A549 (cell line): ENCODE measurements around the gene ZSCAN22. TPM values are rescaled to one million over a fixed set of nuclear protein-coding genes. Genes with fewer than 3 reads are reported as not detected.

Experiments
- ATAC-seq, 2 experiments: fragments of 200-7000 bp in 1 of 2; fragments of >200 bp in 1 of 2; cut with Nextera tagmentation in 1 of 2; cut with Tn5 transposase in 1 of 2; 3 replicates each; pipeline versions ENCODE4 v1.8.0 to v1.9.1; 2018 to 2020; ENCODE audit warnings: mild to moderate bottlenecking in 1 of 2, moderate library complexity in 1 of 2
- CTCF ChIA-PET: fragments of 300-600 bp; sonication (Branson Sonifier 250); formaldehyde crosslinking; extraction: SDS; loops from one replicate; lab custom pipeline; 2021; ENCODE audit warnings: antibody characterized with exemption, inconsistent platforms; lab: Yijun Ruan, JAX
- POLR2A ChIA-PET: fragments of 350-600 bp; formaldehyde crosslinking; extraction: SDS; loops from one replicate; lab custom pipeline; 2021; ENCODE audit warnings: antibody characterized with exemption, inconsistent platforms; lab: Yijun Ruan, JAX
- DNase-seq, 2 experiments: peaks; one replicate each; pipeline versions ENCODE4 v3.0.0 to v3.0.0-alpha.2; 2011 to 2016; ENCODE audit warnings: low read depth in 1 of 2, low spot score in 1 of 2
- FAIRE-seq: peaks from 2 replicates; lab custom pipeline; 2011; peaks lifted over from hg19 to GRCh38; lab: Jason Lieb, UNC
- H3K27ac ChIP-seq, 2 experiments: fragments of >200 bp; sonication (Bioruptor Twin); formaldehyde crosslinking; 3 replicates each; pipeline ENCODE4 v1.5.1; 2016 to 2017
- H3K4me1 ChIP-seq: fragments of >200 bp; sonication (Bioruptor Twin); formaldehyde crosslinking; 3 replicates; pipeline ENCODE4 v1.6.1; 2016
- H3K4me2 ChIP-seq: fragments of >200 bp; sonication (Bioruptor Twin); formaldehyde crosslinking; 3 replicates; pipeline ENCODE4 v1.6.1; 2016
- H3K4me3 ChIP-seq: fragments of >200 bp; sonication (Bioruptor Twin); formaldehyde crosslinking; 3 replicates; pipeline ENCODE4 v1.5.1; 2016
- H3K9me3 ChIP-seq: fragments of >200 bp; sonication (Bioruptor Twin); formaldehyde crosslinking; 3 replicates; pipeline ENCODE4 v1.6.1; 2016
- CHD2 ChIP-seq: fragments of 150-350 bp; IDR thresholded peaks from 2 replicates; pipeline ENCODE4 v1.6.1; 2014; ENCODE audit warnings: low read length; ENCODE audit not compliant: partially characterized antibody
- CTCF ChIP-seq: fragments of >200 bp; sonication (Bioruptor Twin); formaldehyde crosslinking; IDR thresholded peaks from 3 replicates; pipeline ENCODE4 v1.5.1; 2016
- EHMT2 ChIP-seq: fragments of 200-600 bp; sonication (generic); IDR thresholded peaks from 2 replicates; pipeline ENCODE4 v1.6.1; 2016; ENCODE audit warnings: antibody characterized with exemption, low read depth, mild to moderate bottlenecking, moderate library complexity
- EP300 ChIP-seq, 2 experiments: fragments of >200 bp; sonication (Bioruptor Twin); formaldehyde crosslinking; IDR thresholded peaks; 2 replicates in 1 of 2; 3 replicates in 1 of 2; pipeline ENCODE4 v1.6.1; 2016 to 2017
- ESRRA ChIP-seq: fragments of 150-350 bp; IDR thresholded peaks from 2 replicates; pipeline ENCODE4 v1.6.1; 2014; ENCODE audit warnings: mild to moderate bottlenecking, low read length, borderline replicate concordance
- HDAC2 ChIP-seq: fragments of 200-600 bp; sonication (generic); IDR thresholded peaks from 2 replicates; pipeline ENCODE4 v1.6.1; 2016
- JUNB ChIP-seq: fragments of >200 bp; sonication (Bioruptor Twin); formaldehyde crosslinking; IDR thresholded peaks from 2 replicates; pipeline ENCODE4 v1.6.1; 2016
- MAFK ChIP-seq: fragments of 450-650 bp; IDR thresholded peaks from 2 replicates; pipeline ENCODE4 v1.6.1; 2014; ENCODE audit not compliant: partially characterized antibody
- MYC ChIP-seq: IDR thresholded peaks from 2 replicates; pipeline ENCODE4 v1.6.1; 2012; ENCODE audit warnings: mild to moderate bottlenecking, inconsistent platforms, low read length, improper control_type of control experiment, borderline replicate concordance
- NFE2L2 ChIP-seq: fragments of 150-350 bp; conservative IDR thresholded peaks from 2 replicates; pipeline ENCODE4 v1.6.1; 2014; ENCODE audit warnings: low read length
- NR3C1 ChIP-seq: fragments of >200 bp; sonication (Bioruptor Twin); formaldehyde crosslinking; IDR thresholded peaks from 3 replicates; pipeline ENCODE4 v1.6.1; 2017
- PHF8 ChIP-seq: fragments of 200-600 bp; sonication (generic); IDR thresholded peaks from 2 replicates; pipeline ENCODE4 v1.6.1; 2016; ENCODE audit warnings: low read depth, mild to moderate bottlenecking, antibody characterized with exemption, moderate library complexity, borderline replicate concordance
- POLR2A ChIP-seq: IDR thresholded peaks from 2 replicates; pipeline ENCODE4 v1.6.1; 2012; ENCODE audit warnings: mild to moderate bottlenecking, low read length
- RAD21 ChIP-seq, 2 experiments: fragments of >200 bp in 1 of 2; sonication (Bioruptor Twin) in 1 of 2; formaldehyde crosslinking in 1 of 2; IDR thresholded peaks in 1 of 2; conservative IDR thresholded peaks in 1 of 2; 2 replicates in 1 of 2; 3 replicates in 1 of 2; pipeline ENCODE4 v1.6.1; 2012 to 2018; ENCODE audit warnings: inconsistent platforms in 1 of 2
- RARB ChIP-seq: fragments of 250-450 bp; sonication (Bioruptor Pico); IDR thresholded peaks from 2 replicates; pipeline ENCODE4 v1.8.0; 2021; ENCODE audit warnings: mild to moderate bottlenecking, moderate library complexity
- RFX5 ChIP-seq: fragments of 450-650 bp; IDR thresholded peaks from 2 replicates; pipeline ENCODE4 v1.7.1; 2014; ENCODE audit warnings: antibody characterized with exemption, mild to moderate bottlenecking, moderate library complexity
- SREBF2 ChIP-seq: fragments of 450-650 bp; IDR thresholded peaks from 2 replicates; pipeline ENCODE4 v1.6.1; 2014; ENCODE audit warnings: mild to moderate bottlenecking, moderate library complexity
- TP53 ChIP-seq: fragments of 250-450 bp; sonication (Bioruptor Pico); IDR thresholded peaks from 2 replicates; pipeline ENCODE4 v1.5.0; 2021; ENCODE audit warnings: mild to moderate bottlenecking, moderate library complexity
- ZC3H11A ChIP-seq: fragments of 450-650 bp; IDR thresholded peaks from 2 replicates; pipeline ENCODE4 v1.6.1; 2014; ENCODE audit warnings: antibody characterized with exemption, mild to moderate bottlenecking
- ZSCAN20 ChIP-seq: fragments of 250-450 bp; sonication (Bioruptor Pico); IDR thresholded peaks from 2 replicates; pipeline ENCODE4 v1.8.0; 2022; ENCODE audit warnings: mild to moderate bottlenecking, moderate library complexity
- WGBS: methylation state at CpG from one replicate; pipeline ENCODE4 v1.1.6; 2017; ENCODE audit errors: missing lambda C conversion rate; 5-methylcytosine and 5-hydroxymethylcytosine counted together
- polyA plus RNA-seq, 4 experiments: library from polyadenylated mRNA; depleted of rRNA in 3 of 4; stranded (reverse); fragments of >200 nt; fragmentation: RNase III in 1 of 4; extraction: RNeasy Plus Mini Kit Qiagen cat#74134 plus additional on column Dnase treatment in 1 of 4; gene quantifications; 2 replicates in 3 of 4; 3 replicates in 1 of 4; pipeline ENCODE4 v1.2.3, GENCODE V29; 2011 to 2017
- TF ChIP-seq, protein P1 (sequence below): fragments of 200-600 bp; sonication (generic); IDR thresholded peaks from 2 replicates; pipeline ENCODE4 v1.6.1; 2016; ENCODE audit warnings: antibody characterized with exemption, mild to moderate bottlenecking, moderate library complexity

The ZSCAN22 gene
- polyA plus RNA-seq, 2 of the 4 experiments (the other 2 are of a cell fraction), result 2.0 to 4.4 TPM

GRCh38 chr19:58364146-58364545 lies 37.4 kb downstream of the ZSCAN22 start:
- FAIRE-seq (no peak), ATAC-seq (no peak)
- 90% methylated on average over 5 of the region's 5 CpGs for WGBS

DNA sequence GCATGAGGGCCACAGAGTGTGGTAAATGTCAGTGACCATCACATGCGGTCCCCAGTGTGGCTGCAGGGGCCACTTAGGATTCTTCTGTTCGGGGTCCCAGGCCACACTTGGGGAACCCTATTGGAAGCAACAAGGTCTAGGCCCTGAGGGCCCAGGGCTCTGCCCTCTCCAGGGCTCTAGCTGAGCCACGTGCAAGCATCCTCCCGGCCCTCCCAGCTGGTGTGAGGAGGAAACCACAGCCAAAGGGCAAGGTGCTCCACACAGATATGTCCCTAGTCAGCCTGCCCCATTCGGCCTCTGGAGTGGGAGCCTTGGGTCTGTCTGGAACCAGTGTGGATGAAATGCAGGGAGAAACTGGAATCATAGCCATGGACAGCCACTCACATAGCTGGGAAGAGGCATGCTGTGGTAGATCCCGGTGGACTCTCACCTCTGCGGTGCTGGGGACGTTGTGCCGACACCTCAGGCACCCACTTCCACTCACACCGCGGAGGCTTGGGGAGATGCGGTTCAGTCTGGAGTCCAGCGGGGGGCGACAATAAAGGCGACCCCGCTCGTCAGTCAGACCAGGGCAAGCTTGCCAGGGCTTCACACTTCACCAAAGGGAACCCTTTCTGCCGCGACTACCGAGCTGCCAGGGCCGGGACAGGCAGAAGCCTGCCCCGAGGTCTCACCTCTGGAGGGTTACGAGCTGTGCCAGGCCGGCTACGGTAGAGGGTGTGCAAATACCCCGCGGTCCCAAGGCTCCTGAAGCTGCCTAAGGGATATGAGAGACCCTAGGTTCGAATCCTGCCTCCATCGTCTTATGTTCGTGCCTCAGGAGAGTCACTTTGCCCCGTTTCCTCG lies 40.0 kb downstream of the ZSCAN22 start:
- no peaks in the 10 kb centered on the region for H3K9me3 ChIP-seq
- POLR2A ChIA-PET, result no interaction called here
- ATAC-seq (no peak), DNase-seq (no peak)
- no peak overlapping the region for H3K27ac ChIP-seq
- no peak overlapping the region for H3K4me3 ChIP-seq
- no peak overlapping the region for H3K4me2 ChIP-seq
- 85% methylated on average over 30 of the region's 32 CpGs for WGBS
- no peaks in the 10 kb centered on the region; the same call in 2 of the 3 replicates for H3K4me1 ChIP-seq
- TF ChIP-seq MYC (no peak), ESRRA (no peak), NFE2L2 (no peak), ZSCAN20 (CRISPR knock-in tag) (no peak), EHMT2 (no peak), MAFK (no peak), NR3C1 (no peak), HDAC2 (no peak), JUNB (no peak), SREBF2 (no peak), TP53 (CRISPR knock-in tag) (no peak), PHF8 (no peak)
- TF ChIP-seq, all 56 proteins: peak for 0
- FAIRE-seq, result no peak
- CTCF ChIA-PET, result no interaction called here

More at GRCh38 chr19:58364146-58364545, 37.4 kb downstream of the ZSCAN22 start:
- CTCF ChIA-PET, result interaction anchor here (0.6 to 2.0 kb wide), 4 partner anchors 9 to 155 kb away, joined by 3 to 10 read pairs (median 6); partner anchors contain the start of gene ZBTB45
- TF ChIP-seq, protein P1, sequence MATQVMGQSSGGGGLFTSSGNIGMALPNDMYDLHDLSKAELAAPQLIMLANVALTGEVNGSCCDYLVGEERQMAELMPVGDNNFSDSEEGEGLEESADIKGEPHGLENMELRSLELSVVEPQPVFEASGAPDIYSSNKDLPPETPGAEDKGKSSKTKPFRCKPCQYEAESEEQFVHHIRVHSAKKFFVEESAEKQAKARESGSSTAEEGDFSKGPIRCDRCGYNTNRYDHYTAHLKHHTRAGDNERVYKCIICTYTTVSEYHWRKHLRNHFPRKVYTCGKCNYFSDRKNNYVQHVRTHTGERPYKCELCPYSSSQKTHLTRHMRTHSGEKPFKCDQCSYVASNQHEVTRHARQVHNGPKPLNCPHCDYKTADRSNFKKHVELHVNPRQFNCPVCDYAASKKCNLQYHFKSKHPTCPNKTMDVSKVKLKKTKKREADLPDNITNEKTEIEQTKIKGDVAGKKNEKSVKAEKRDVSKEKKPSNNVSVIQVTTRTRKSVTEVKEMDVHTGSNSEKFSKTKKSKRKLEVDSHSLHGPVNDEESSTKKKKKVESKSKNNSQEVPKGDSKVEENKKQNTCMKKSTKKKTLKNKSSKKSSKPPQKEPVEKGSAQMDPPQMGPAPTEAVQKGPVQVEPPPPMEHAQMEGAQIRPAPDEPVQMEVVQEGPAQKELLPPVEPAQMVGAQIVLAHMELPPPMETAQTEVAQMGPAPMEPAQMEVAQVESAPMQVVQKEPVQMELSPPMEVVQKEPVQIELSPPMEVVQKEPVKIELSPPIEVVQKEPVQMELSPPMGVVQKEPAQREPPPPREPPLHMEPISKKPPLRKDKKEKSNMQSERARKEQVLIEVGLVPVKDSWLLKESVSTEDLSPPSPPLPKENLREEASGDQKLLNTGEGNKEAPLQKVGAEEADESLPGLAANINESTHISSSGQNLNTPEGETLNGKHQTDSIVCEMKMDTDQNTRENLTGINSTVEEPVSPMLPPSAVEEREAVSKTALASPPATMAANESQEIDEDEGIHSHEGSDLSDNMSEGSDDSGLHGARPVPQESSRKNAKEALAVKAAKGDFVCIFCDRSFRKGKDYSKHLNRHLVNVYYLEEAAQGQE, result no peak
- no peak for TF ChIP-seq RARB (CRISPR knock-in tag)
- TF ChIP-seq, all 56 proteins: peak for 0
- Histone ChIP-seq H3K9me3 (peaks cover 2% of the 10 kb centered on the region; the same call in 1 of the 3 replicates), H3K4me2 (no peak overlapping the region), H3K4me1 (peaks cover 7% of the 10 kb centered on the region; the same call in 1 of the 3 replicates), H3K27ac (no peak overlapping the region), H3K4me3 (no peak overlapping the region)
- no peak for DNase-seq
- POLR2A ChIA-PET, result interaction anchor here (2.7 to 3.4 kb wide), 2 partner anchors 9 to 14 kb away, joined by 20 to 43 read pairs; no protein-coding TSS in a partner anchor

- POLR2A ChIA-PET, result no interaction called here
- Histone ChIP-seq H3K4me2 (no peak overlapping the region), H3K4me3 (no peak overlapping the region), H3K4me1 (no peaks in the 10 kb centered on the region), H3K9me3 (no peaks in the 10 kb centered on the region; the same call in 2 of the 3 replicates), H3K27ac (no peak overlapping the region)
- TF ChIP-seq RAD21 (conservative IDR thresholded peaks at IDR 0.05 in 1 of 2, IDR thresholded peaks at IDR 0.05 in 1 of 2) (no peak), ZC3H11A (no peak), RFX5 (no peak), EP300 (IDR thresholded peaks at IDR 0.05) (no peak), CHD2 (no peak), CTCF (no peak), HDAC2 (no peak), POLR2A (no peak)
- ATAC-seq (no peak), FAIRE-seq (no peak), DNase-seq (no peak)
- CTCF ChIA-PET, result no interaction called here
- WGBS, result 96% methylated on average over 99 of the region's 106 CpGs
These were observed 41.1 kb downstream of the ZSCAN22 start for GRCh38 chr19:58367698-58368454.
